ENCODE results near the gene THRSP.

DNA sequence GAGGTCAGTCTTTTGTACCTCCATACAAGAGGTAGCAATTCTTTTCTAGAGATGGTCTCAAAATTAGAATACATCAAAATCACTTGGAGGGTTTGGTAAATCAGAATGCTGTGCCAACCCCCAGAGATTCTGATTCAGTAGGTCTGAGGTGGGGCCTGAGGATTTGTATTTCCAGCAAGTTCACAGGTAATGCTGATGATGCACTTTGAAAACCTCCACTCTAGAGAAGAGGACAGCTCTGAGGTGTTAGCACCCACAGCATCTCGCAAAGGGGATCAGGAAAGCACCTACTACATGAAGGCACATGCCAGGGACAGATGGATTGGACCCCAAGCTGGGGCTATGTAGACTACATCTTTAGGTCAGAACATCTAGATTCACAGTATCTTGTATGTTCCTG is 47.8 kb upstream of the THRSP start:
- TF ChIP-seq, protein P1, sequence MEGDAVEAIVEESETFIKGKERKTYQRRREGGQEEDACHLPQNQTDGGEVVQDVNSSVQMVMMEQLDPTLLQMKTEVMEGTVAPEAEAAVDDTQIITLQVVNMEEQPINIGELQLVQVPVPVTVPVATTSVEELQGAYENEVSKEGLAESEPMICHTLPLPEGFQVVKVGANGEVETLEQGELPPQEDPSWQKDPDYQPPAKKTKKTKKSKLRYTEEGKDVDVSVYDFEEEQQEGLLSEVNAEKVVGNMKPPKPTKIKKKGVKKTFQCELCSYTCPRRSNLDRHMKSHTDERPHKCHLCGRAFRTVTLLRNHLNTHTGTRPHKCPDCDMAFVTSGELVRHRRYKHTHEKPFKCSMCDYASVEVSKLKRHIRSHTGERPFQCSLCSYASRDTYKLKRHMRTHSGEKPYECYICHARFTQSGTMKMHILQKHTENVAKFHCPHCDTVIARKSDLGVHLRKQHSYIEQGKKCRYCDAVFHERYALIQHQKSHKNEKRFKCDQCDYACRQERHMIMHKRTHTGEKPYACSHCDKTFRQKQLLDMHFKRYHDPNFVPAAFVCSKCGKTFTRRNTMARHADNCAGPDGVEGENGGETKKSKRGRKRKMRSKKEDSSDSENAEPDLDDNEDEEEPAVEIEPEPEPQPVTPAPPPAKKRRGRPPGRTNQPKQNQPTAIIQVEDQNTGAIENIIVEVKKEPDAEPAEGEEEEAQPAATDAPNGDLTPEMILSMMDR (IDR thresholded peaks at IDR 0.05): no peak
- TF ChIP-seq POLR2A (IDR thresholded peaks at IDR 0.05): no peak

All from right lobe of liver (tissue), 4 donors.